Panc1 (cell line): ENCODE data around the gene GRM4.

ENCODE experiments used
- POLR2AphosphoS5 ChIP-seq: IDR thresholded peaks from 2 replicates; pipeline ENCODE4 v1.6.1; 2012; ENCODE audit warnings: mild to moderate bottlenecking, low read depth, low read length, moderate library complexity
- REST ChIP-seq, 2 experiments: IDR thresholded peaks; 2 replicates each; pipeline ENCODE4 v1.6.1; 2011 to 2012; ENCODE audit warnings: low read depth in 2 of 2, control low read depth in 1 of 2, low read length in 1 of 2, mild to moderate bottlenecking in 1 of 2, moderate library complexity in 1 of 2; ENCODE audit not compliant: insufficient read depth in 1 of 2
- SIN3A ChIP-seq: IDR thresholded peaks from 2 replicates; pipeline ENCODE4 v1.6.1; 2012; ENCODE audit warnings: low read depth, mild to moderate bottlenecking, low read length, moderate library complexity, borderline replicate concordance; ENCODE audit not compliant: insufficient read depth
- TF ChIP-seq, protein P1 (sequence below): fragments of 450-650 bp; IDR thresholded peaks from 2 replicates; pipeline ENCODE4 v1.5.1; 2017; ENCODE audit warnings: mild to moderate bottlenecking

GRCh38 chr6:33999567-33999966, 146.3 kb downstream of the GRM4 start:
- TF ChIP-seq, protein P1, sequence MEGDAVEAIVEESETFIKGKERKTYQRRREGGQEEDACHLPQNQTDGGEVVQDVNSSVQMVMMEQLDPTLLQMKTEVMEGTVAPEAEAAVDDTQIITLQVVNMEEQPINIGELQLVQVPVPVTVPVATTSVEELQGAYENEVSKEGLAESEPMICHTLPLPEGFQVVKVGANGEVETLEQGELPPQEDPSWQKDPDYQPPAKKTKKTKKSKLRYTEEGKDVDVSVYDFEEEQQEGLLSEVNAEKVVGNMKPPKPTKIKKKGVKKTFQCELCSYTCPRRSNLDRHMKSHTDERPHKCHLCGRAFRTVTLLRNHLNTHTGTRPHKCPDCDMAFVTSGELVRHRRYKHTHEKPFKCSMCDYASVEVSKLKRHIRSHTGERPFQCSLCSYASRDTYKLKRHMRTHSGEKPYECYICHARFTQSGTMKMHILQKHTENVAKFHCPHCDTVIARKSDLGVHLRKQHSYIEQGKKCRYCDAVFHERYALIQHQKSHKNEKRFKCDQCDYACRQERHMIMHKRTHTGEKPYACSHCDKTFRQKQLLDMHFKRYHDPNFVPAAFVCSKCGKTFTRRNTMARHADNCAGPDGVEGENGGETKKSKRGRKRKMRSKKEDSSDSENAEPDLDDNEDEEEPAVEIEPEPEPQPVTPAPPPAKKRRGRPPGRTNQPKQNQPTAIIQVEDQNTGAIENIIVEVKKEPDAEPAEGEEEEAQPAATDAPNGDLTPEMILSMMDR: no peak
- TF ChIP-seq SIN3A (no peak), POLR2AphosphoS5 (no peak), REST (IDR thresholded peaks at IDR 0.05; ENCODE audit: insufficient read depth in 1 of 2, low read depth in 2 of 2, low read length in 1 of 2) (no peak)
